GM23248 (cell line): ENCODE measurements around the gene CPNE5. TPM values are rescaled to one million over a fixed set of nuclear protein-coding genes. Genes with fewer than 3 reads are reported as not detected.

Source experiments
- DNase-seq: peaks from one replicate; pipeline ENCODE4 v3.0.0-alpha.2; 2015
- H2AFZ ChIP-seq: fragments of 200-600 bp; sonication (generic); 2 replicates; pipeline ENCODE4 v1.6.1; 2016; ENCODE audit warnings: antibody characterized with exemption
- H3F3A ChIP-seq: fragments of 200-600 bp; sonication (generic); 2 replicates; pipeline ENCODE4 v1.6.1; 2016; ENCODE audit warnings: mild to moderate bottlenecking, antibody characterized with exemption, mixed run types; ENCODE audit not compliant: insufficient read depth
- H3K27ac ChIP-seq: fragments of 200-600 bp; sonication (generic); 2 replicates; pipeline ENCODE4 v1.5.1; 2016; ENCODE audit warnings: mild to moderate bottlenecking
- H3K27me3 ChIP-seq: fragments of 200-600 bp; sonication (generic); replicated peaks from 2 replicates; pipeline ENCODE4 v1.6.1; 2016; ENCODE audit warnings: mild to moderate bottlenecking; ENCODE audit not compliant: insufficient read depth
- H3K36me3 ChIP-seq: fragments of 200-600 bp; sonication (generic); 2 replicates; pipeline ENCODE4 v1.6.1; 2016; ENCODE audit warnings: low read depth, mild to moderate bottlenecking
- H3K4me1 ChIP-seq: fragments of 200-600 bp; sonication (generic); 2 replicates; pipeline ENCODE4 v1.6.1; 2016; ENCODE audit warnings: mild to moderate bottlenecking; ENCODE audit not compliant: insufficient read depth
- H3K4me2 ChIP-seq: fragments of 200-600 bp; sonication (generic); one replicate; pipeline ENCODE4 v1.6.1; 2016; ENCODE audit warnings: mild to moderate bottlenecking; ENCODE audit not compliant: unreplicated experiment
- H3K4me3 ChIP-seq: fragments of 200-600 bp; sonication (generic); 2 replicates; pipeline ENCODE4 v1.5.1; 2016; ENCODE audit warnings: mild to moderate bottlenecking
- H3K79me2 ChIP-seq: fragments of 200-600 bp; sonication (generic); 2 replicates; pipeline ENCODE4 v1.6.1; 2016; ENCODE audit warnings: mild to moderate bottlenecking; ENCODE audit not compliant: insufficient read depth
- H3K9ac ChIP-seq: fragments of 200-600 bp; sonication (generic); 2 replicates; pipeline ENCODE4 v1.6.1; 2016; ENCODE audit warnings: mild to moderate bottlenecking
- H3K9me2 ChIP-seq: fragments of 200-600 bp; sonication (generic); 2 replicates; pipeline ENCODE4 v1.6.1; 2016; ENCODE audit warnings: mixed run types, mild to moderate bottlenecking, moderate library complexity; ENCODE audit not compliant: insufficient read depth
- H3K9me3 ChIP-seq: fragments of 200-600 bp; sonication (generic); one replicate; pipeline ENCODE4 v1.6.1; 2017; ENCODE audit warnings: low read depth
- H4K20me1 ChIP-seq: fragments of 200-600 bp; sonication (generic); 2 replicates; pipeline ENCODE4 v1.6.0; 2016; ENCODE audit not compliant: insufficient read depth
- EZH2 ChIP-seq: fragments of 200-600 bp; sonication (generic); IDR thresholded peaks from 2 replicates; pipeline ENCODE4 v1.6.1; 2018; ENCODE audit warnings: antibody characterized with exemption, mild to moderate bottlenecking; ENCODE audit not compliant: insufficient read depth, poor library complexity, severe bottlenecking
- EZH2phosphoT487 ChIP-seq: fragments of 200-600 bp; sonication (generic); IDR thresholded peaks from 2 replicates; pipeline ENCODE4 v1.6.1; 2018; ENCODE audit warnings: antibody characterized with exemption, moderate library complexity, mild to moderate bottlenecking, low read depth; ENCODE audit not compliant: insufficient read depth
- WGBS, 2 experiments: methylation state at CpG; one replicate each; pipeline ENCODE4 v1.1.6; 2015 to 2017; ENCODE audit warnings: low lambda C conversion rate in 2 of 2, low coverage in 1 of 2; ENCODE audit errors: missing lambda C conversion rate in 2 of 2; 5-methylcytosine and 5-hydroxymethylcytosine counted together
- in situ Hi-C: fragments of 300-500 bp; cut with MboI; formaldehyde crosslinking; loops from 2 replicates; pipeline ENCODE4 v1.15.0; 2020
- polyA plus RNA-seq: library from polyadenylated mRNA; unstranded; fragments of >200 nt; fragmentation: Nextera tagmentation; extraction: Ambion mirVana; gene quantifications from 2 replicates; pipeline ENCODE4 v1.2.1, GENCODE V29; 2016
- total RNA-seq: library from RNA; depleted of rRNA; stranded (reverse); fragments of >200 nt; shearing (Covaris generic); gene quantifications from 2 replicates; pipeline ENCODE4 v1.2.3, GENCODE V29; 2014

Gene CPNE5
- total and polyA plus RNA-seq, 2 experiments from 2014 or later, result 0.23 TPM; not detected in 1

- Histone ChIP-seq H3K4me1 (no peaks in the 10 kb centered on the region), H3K4me2 (no peak overlapping the region), H3K27ac (no peak overlapping the region)
These were observed 12.6 kb downstream of the CPNE5 start for GRCh38 chr6:36826520-36827227.

GRCh38 chr6:36825994-36826393, 13.2 kb downstream of the CPNE5 start:
- Histone ChIP-seq H4K20me1 (no peaks in the 10 kb centered on the region), H3K4me1 (0 out of 2 replicates have a peak, but pooled peaks cover 3% of the 10 kb centered on the region), H3K4me3 (no peak overlapping the region), H3K36me3 (no peaks in the 10 kb centered on the region), H3K27me3 (no peaks in the 10 kb centered on the region), H3F3A (0 out of 2 replicates have a peak, but pooled peaks cover 2% of the 10 kb centered on the region), H3K9me3 (no peaks in the 10 kb centered on the region), H3K4me2 (no peak overlapping the region), H3K27ac (no peak overlapping the region), H2AFZ (no peak overlapping the region), H3K9me2 (no peaks in the 10 kb centered on the region), H3K9ac (no peak overlapping the region), H3K79me2 (no peaks in the 10 kb centered on the region)
- no peak for DNase-seq
- no peak for TF ChIP-seq EZH2
- TF ChIP-seq EZH2phosphoT487, result no peak
- 93 to 94% methylated on average over 8 of the region's 8 CpGs for WGBS, 2 experiments
- in situ Hi-C loops, result no loop called here

More at GRCh38 chr6:36826520-36827227, 12.6 kb downstream of the CPNE5 start:
- WGBS, 2 experiments, result 89% methylated on average over 19 of the region's 19 CpGs
- H3K9ac ChIP-seq, result no peak overlapping the region
- H3K79me2 ChIP-seq, result no peaks in the 10 kb centered on the region
- no peaks in the 10 kb centered on the region for H3K9me2 ChIP-seq
- H3K9me3 ChIP-seq, result no peaks in the 10 kb centered on the region
- H4K20me1 ChIP-seq, result no peaks in the 10 kb centered on the region
- H3K4me3 ChIP-seq, result no peak overlapping the region
- peak; percentile 29 for DNase-seq
- H3K36me3 ChIP-seq, result no peaks in the 10 kb centered on the region
- TF ChIP-seq EZH2 (no peak), EZH2phosphoT487 (no peak)
- no peak overlapping the region for H2AFZ ChIP-seq
- in situ Hi-C loops, result no loop called here
- no peaks in the 10 kb centered on the region for H3F3A ChIP-seq
- H3K27me3 ChIP-seq, result no peaks in the 10 kb centered on the region

DNA sequence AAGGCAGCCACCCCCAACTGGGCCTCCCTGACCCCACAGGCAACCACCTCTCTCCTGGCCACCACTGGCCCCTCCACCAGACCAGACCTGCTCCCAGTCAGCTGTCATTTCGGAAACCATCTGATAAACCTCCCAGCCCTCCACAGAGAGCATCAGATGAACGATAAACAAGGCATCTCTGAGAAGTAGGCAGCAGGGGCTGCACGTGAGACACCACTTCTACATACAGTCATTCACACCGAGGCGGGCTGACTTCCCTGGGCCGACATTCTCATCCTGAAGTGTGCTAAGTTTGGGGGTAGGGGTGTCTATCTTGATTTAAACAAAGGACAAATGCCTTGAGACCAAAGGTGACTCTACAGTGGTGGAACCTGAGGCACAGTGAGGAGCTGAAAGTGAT, 13.8 kb downstream of the CPNE5 start:
- Histone ChIP-seq H4K20me1 (no peaks in the 10 kb centered on the region), H3K79me2 (no peaks in the 10 kb centered on the region), H3K4me3 (no peak overlapping the region), H2AFZ (no peak overlapping the region), H3K9me3 (no peaks in the 10 kb centered on the region), H3K9ac (no peak overlapping the region), H3K4me1 (0 out of 2 replicates have a peak, but pooled peaks cover 5% of the 10 kb centered on the region), H3K4me2 (no peak overlapping the region), H3K27me3 (no peaks in the 10 kb centered on the region), H3K36me3 (no peaks in the 10 kb centered on the region), H3K9me2 (no peaks in the 10 kb centered on the region), H3F3A (peaks cover 7% of the 10 kb centered on the region; the same call in 1 of the 2 replicates), H3K27ac (no peak overlapping the region)
- in situ Hi-C loops, result no loop called here
- WGBS, 2 experiments, result 83 to 89% methylated on average over 6 of the region's 6 CpGs
- no peak for TF ChIP-seq EZH2
- no peak for TF ChIP-seq EZH2phosphoT487
- DNase-seq, result no peak

DNA sequence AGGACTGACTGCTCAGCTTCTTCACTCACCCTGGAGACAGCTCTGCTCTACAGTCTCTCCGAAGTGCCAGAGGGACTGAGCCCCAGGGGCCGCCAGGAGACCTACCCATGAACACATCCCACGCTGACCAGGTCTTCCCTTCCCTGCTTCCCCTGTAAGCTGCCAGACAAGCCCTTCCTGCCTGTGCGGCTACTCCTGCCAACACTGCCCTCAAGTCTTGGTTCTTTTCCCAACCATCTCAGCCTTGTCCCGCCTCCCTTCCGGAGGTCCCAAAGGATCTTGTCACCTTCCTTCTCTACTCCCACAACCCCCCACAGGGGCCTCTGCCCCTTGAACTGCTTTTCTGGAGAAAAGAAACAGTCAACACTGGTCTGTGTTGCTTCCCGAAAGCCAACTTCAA, 15.0 kb downstream of the CPNE5 start:
- Histone ChIP-seq H3K79me2 (no peaks in the 10 kb centered on the region), H3F3A (peaks cover 8% of the 10 kb centered on the region; the same call in 1 of the 2 replicates), H3K27me3 (no peaks in the 10 kb centered on the region), H2AFZ (no peak overlapping the region), H3K36me3 (no peaks in the 10 kb centered on the region), H3K9ac (no peak overlapping the region), H3K4me3 (no peak overlapping the region), H3K9me2 (no peaks in the 10 kb centered on the region), H3K9me3 (no peaks in the 10 kb centered on the region), H3K4me2 (no peak overlapping the region), H3K4me1 (0 out of 2 replicates have a peak, but pooled peaks cover 5% of the 10 kb centered on the region), H3K27ac (no peak overlapping the region), H4K20me1 (no peaks in the 10 kb centered on the region)
- 79 to 83% methylated on average over 7 of the region's 7 CpGs for WGBS, 2 experiments
- no peak for DNase-seq
- TF ChIP-seq EZH2phosphoT487, result no peak
- TF ChIP-seq EZH2, result no peak
- in situ Hi-C loops, result no loop called here
